H1 (cell line): Measurements from ENCODE around the gene HNF4A. TPM values are rescaled to one million over a fixed set of nuclear protein-coding genes. Genes with fewer than 3 reads are reported as not detected.

Experiments used
- CTCF ChIA-PET: fragments of 300-600 bp; sonication (Branson Sonifier 250); formaldehyde crosslinking; loops from one replicate; lab custom pipeline; 2021; ENCODE audit not compliant: partially characterized antibody; lab: Charles Lee
- POLR2A ChIA-PET: fragments of 300-600 bp; sonication (Branson Sonifier 250); formaldehyde crosslinking; loops from one replicate; lab custom pipeline; 2021; ENCODE audit warnings: inconsistent platforms; ENCODE audit not compliant: partially characterized antibody; lab: Charles Lee
- DNase-seq, 2 experiments: peaks; one replicate each; pipeline versions ENCODE4 v3.0.0 to v3.0.0-alpha.2; 2010 to 2022; ENCODE audit warnings: low spot score in 2 of 2, low read depth in 1 of 2, mixed read lengths in 1 of 2
- FAIRE-seq: peaks from 2 replicates; lab custom pipeline; 2011; peaks lifted over from hg19 to GRCh38; lab: Jason Lieb, UNC
- H2AFZ ChIP-seq: 2 replicates; pipeline ENCODE4 v1.8.1; 2012; ENCODE audit warnings: low read length, inconsistent platforms
- H2AK5ac ChIP-seq: 2 replicates; pipeline ENCODE4 v1.6.1; 2013; ENCODE audit warnings: low read depth, low read length
- H2BK120ac ChIP-seq: replicated peaks from 2 replicates; pipeline ENCODE3; 2013; ENCODE audit warnings: low read depth, low read length, inconsistent platforms
- H2BK12ac ChIP-seq: 2 replicates; pipeline ENCODE4 v1.6.1; 2013; ENCODE audit warnings: low read depth, low read length
- H2BK15ac ChIP-seq: 2 replicates; pipeline ENCODE4 v1.6.1; 2013; ENCODE audit warnings: low read length
- H2BK20ac ChIP-seq: 2 replicates; pipeline ENCODE4 v1.6.1; 2013; ENCODE audit warnings: low read length
- H2BK5ac ChIP-seq: 2 replicates; pipeline ENCODE4 v1.6.1; 2013; ENCODE audit warnings: low read depth, low read length
- H3K14ac ChIP-seq: 2 replicates; pipeline ENCODE4 v1.6.1; 2013; ENCODE audit warnings: inconsistent platforms; ENCODE audit not compliant: insufficient read length
- H3K18ac ChIP-seq: 2 replicates; pipeline ENCODE4 v1.6.1; 2013; ENCODE audit warnings: low read length; ENCODE audit errors: extremely low read depth
- H3K23ac ChIP-seq: 2 replicates; pipeline ENCODE4 v1.6.1; 2013; ENCODE audit warnings: inconsistent platforms; ENCODE audit not compliant: insufficient read length
- H3K23me2 ChIP-seq: 2 replicates; pipeline ENCODE4 v1.6.1; 2013; ENCODE audit warnings: low read depth, low read length
- H3K27ac ChIP-seq: 2 replicates; pipeline ENCODE4 v1.6.1; 2011; ENCODE audit warnings: low read depth, low read length, inconsistent platforms
- H3K27me3 ChIP-seq, 4 experiments: replicated peaks in 1 of 4; 1 replicate in 1 of 4; 2 replicates in 3 of 4; pipeline versions ENCODE4 v1.6.1 to v1.8.1; 2011 to 2013; ENCODE audit warnings: low read length in 3 of 4, mild to moderate bottlenecking in 3 of 4, inconsistent platforms in 2 of 4, mixed read lengths in 2 of 4, moderate library complexity in 1 of 4; ENCODE audit not compliant: control insufficient read depth in 3 of 4, insufficient read depth in 3 of 4; ENCODE audit errors: extremely low read depth in 1 of 4
- H3K36me3 ChIP-seq, 4 experiments: 2 replicates each; pipeline versions ENCODE4 v1.6.1 to v1.8.1; 2011 to 2013; ENCODE audit warnings: mild to moderate bottlenecking in 4 of 4, low read length in 3 of 4, moderate library complexity in 2 of 4, control low read depth in 1 of 4, inconsistent platforms in 1 of 4; ENCODE audit not compliant: insufficient read depth in 4 of 4, control insufficient read depth in 2 of 4
- H3K4ac ChIP-seq: replicated peaks from 2 replicates; pipeline ENCODE3; 2013; ENCODE audit warnings: low read length, low read depth, mixed read lengths, inconsistent platforms; ENCODE audit not compliant: insufficient read length
- H3K4me1 ChIP-seq, 4 experiments: replicated peaks in 1 of 4; 1 replicate in 1 of 4; 2 replicates in 3 of 4; pipeline versions ENCODE4 v1.6.1 to v1.8.1; 2011 to 2013; ENCODE audit warnings: low read length in 3 of 4, inconsistent platforms in 2 of 4, mixed read lengths in 1 of 4; ENCODE audit not compliant: insufficient read depth in 4 of 4, control insufficient read depth in 3 of 4
- H3K4me2 ChIP-seq, 2 experiments: 2 replicates each; pipeline versions ENCODE4 v1.6.1 to v1.8.1; 2011 to 2013; ENCODE audit warnings: low read depth in 2 of 2, low read length in 2 of 2, control low read depth in 1 of 2, inconsistent platforms in 1 of 2, mild to moderate bottlenecking in 1 of 2; ENCODE audit not compliant: insufficient read depth in 1 of 2
- H3K4me3 ChIP-seq, 4 experiments: fragments of 200-600, 300-600 bp in 1 of 4; sonication (generic), shearing (Covaris generic), sonication (Bioruptor Twin) in 1 of 4; 2 replicates each; pipeline versions ENCODE4 v1.5.1 to v1.8.1; 2011 to 2016; ENCODE audit warnings: low read length in 4 of 4, low read depth in 3 of 4, control low read depth in 2 of 4, inconsistent platforms in 2 of 4, mild to moderate bottlenecking in 2 of 4, mixed read lengths in 1 of 4, moderate library complexity in 1 of 4; ENCODE audit not compliant: insufficient read depth in 2 of 4; ENCODE audit errors: extremely low read depth in 1 of 4
- H3K56ac ChIP-seq: replicated peaks from 2 replicates; pipeline ENCODE3; 2013; ENCODE audit warnings: low read depth, mild to moderate bottlenecking, mixed read lengths, low read length, inconsistent platforms; ENCODE audit not compliant: insufficient read length
- H3K79me1 ChIP-seq: 2 replicates; pipeline ENCODE4 v1.6.1; 2013; ENCODE audit warnings: low read depth, low read length, control low read depth
- H3K79me2 ChIP-seq, 2 experiments: 2 replicates each; pipeline versions ENCODE4 v1.6.1 to v1.8.1; 2012 to 2013; ENCODE audit warnings: low read length in 2 of 2, mild to moderate bottlenecking in 2 of 2, inconsistent platforms in 1 of 2; ENCODE audit not compliant: insufficient read depth in 2 of 2, control insufficient read depth in 1 of 2
- H3K9ac ChIP-seq, 4 experiments: replicated peaks in 1 of 4; 1 replicate in 1 of 4; 2 replicates in 3 of 4; pipeline versions ENCODE4 v1.6.1 to v1.8.1; 2011 to 2013; ENCODE audit warnings: low read depth in 3 of 4, low read length in 3 of 4, control low read depth in 2 of 4, mild to moderate bottlenecking in 2 of 4, moderate library complexity in 2 of 4, inconsistent platforms in 1 of 4; ENCODE audit errors: extremely low read depth in 1 of 4
- H3K9me3 ChIP-seq, 2 experiments: 2 replicates each; pipeline versions ENCODE4 v1.6.1 to v1.8.1; 2012 to 2013; ENCODE audit warnings: mild to moderate bottlenecking in 2 of 2, moderate library complexity in 2 of 2, control low read depth in 1 of 2, inconsistent platforms in 1 of 2, low read depth in 1 of 2, low read length in 1 of 2, mixed read lengths in 1 of 2; ENCODE audit not compliant: insufficient read depth in 2 of 2
- H4K20me1 ChIP-seq, 2 experiments: replicated peaks in 1 of 2; 2 replicates each; pipeline versions ENCODE3 to v1.8.1; 2011 to 2013; ENCODE audit warnings: inconsistent platforms in 2 of 2, low read length in 2 of 2, mild to moderate bottlenecking in 1 of 2; ENCODE audit not compliant: insufficient read depth in 2 of 2, control insufficient read depth in 1 of 2
- H4K5ac ChIP-seq: 2 replicates; pipeline ENCODE4 v1.6.1; 2013; ENCODE audit warnings: low read length, low read depth, mixed read lengths, inconsistent platforms; ENCODE audit not compliant: insufficient read length
- H4K8ac ChIP-seq: 2 replicates; pipeline ENCODE4 v1.8.0; 2013; ENCODE audit warnings: mild to moderate bottlenecking, moderate library complexity, low read length, inconsistent platforms; ENCODE audit not compliant: insufficient read depth; ENCODE audit errors: extremely low read depth
- H4K91ac ChIP-seq: replicated peaks from 2 replicates; pipeline ENCODE3; 2013; ENCODE audit warnings: low read length, mixed read lengths, inconsistent platforms; ENCODE audit not compliant: insufficient read length
- BCL11A ChIP-seq, 2 experiments: IDR thresholded peaks; one replicate each; pipeline ENCODE4 v1.6.1; 2011; ENCODE audit warnings: low read depth in 2 of 2, low read length in 2 of 2, mild to moderate bottlenecking in 2 of 2
- KDM4A ChIP-seq: IDR thresholded peaks from one replicate; pipeline ENCODE4 v1.7.1; 2012; ENCODE audit warnings: low read depth, mild to moderate bottlenecking, moderate library complexity, low read length, inconsistent platforms; ENCODE audit not compliant: severe bottlenecking
- KDM5A ChIP-seq: fragments of 200-600 bp; IDR thresholded peaks from 2 replicates; pipeline ENCODE4 v1.7.1; 2012; ENCODE audit warnings: mild to moderate bottlenecking, low read length, inconsistent platforms, mixed read lengths
- NANOG ChIP-seq: IDR thresholded peaks from 2 replicates; pipeline ENCODE4 v1.6.1; 2011; ENCODE audit warnings: low read length, low read depth, mild to moderate bottlenecking, inconsistent platforms; ENCODE audit not compliant: insufficient read depth, poor library complexity, severe bottlenecking
- RAD21 ChIP-seq, 2 experiments: IDR thresholded peaks in 1 of 2; conservative IDR thresholded peaks in 1 of 2; 2 replicates each; pipeline ENCODE4 v1.6.1; 2011; ENCODE audit warnings: low read depth in 2 of 2, low read length in 2 of 2, improper control_type of control experiment in 1 of 2, inconsistent platforms in 1 of 2, mild to moderate bottlenecking in 1 of 2, moderate library complexity in 1 of 2
- SRF ChIP-seq: IDR thresholded peaks from 2 replicates; pipeline ENCODE4 v1.6.1; 2011; ENCODE audit warnings: mild to moderate bottlenecking, low read depth, low read length, moderate library complexity
- TAF1 ChIP-seq: IDR thresholded peaks from 2 replicates; pipeline ENCODE4 v1.6.1; 2011; ENCODE audit warnings: mild to moderate bottlenecking, low read depth, low read length
- WGBS, 2 experiments: shearing (Covaris generic) in 1 of 2; methylation state at CpG; one replicate each; pipeline versions ENCODE4 v1.1.6 to v1.1.7; 2013 to 2015; ENCODE audit warnings: low lambda C conversion rate in 2 of 2, mixed read lengths in 2 of 2, inconsistent platforms in 1 of 2, low coverage in 1 of 2, missing lambda C conversion rate in 1 of 2; ENCODE audit not compliant: insufficient replicate concordance in 2 of 2, insufficient coverage in 1 of 2, insufficient read length in 1 of 2; ENCODE audit errors: extremely low coverage in 1 of 2, missing lambda C conversion rate in 1 of 2; 5-methylcytosine and 5-hydroxymethylcytosine counted together
- polyA plus RNA-seq, 7 experiments: library from polyadenylated mRNA; depleted of rRNA in 3 of 7; stranded (reverse) in 5 of 7; unstranded in 2 of 7; fragments of >200 nt in 5 of 7; fragments of 200-250 nt in 2 of 7; gene quantifications; 1 replicate in 5 of 7; 2 replicates in 1 of 7; 4 replicates in 1 of 7; pipeline versions ENCODE4 v1.2.1 to v1.2.3, GENCODE V29; 2011 to 2013; ENCODE audit warnings: missing spikeins in 2 of 7, mixed read lengths in 2 of 7
- total RNA-seq: library from RNA; stranded (reverse); fragmentation: NEBNext Ultra II Directional; extraction: Animal tissue kit (Norgen Biotek cat#: 25700); gene quantifications from 2 replicates; pipeline ENCODE4 v1.2.1, GENCODE V29; 2021
- TF ChIP-seq, protein P1 (sequence below): IDR thresholded peaks from 2 replicates; pipeline ENCODE4 v1.6.1; 2012; ENCODE audit warnings: inconsistent platforms
- TF ChIP-seq, protein P2 (sequence below), 3 experiments: IDR thresholded peaks; 1 replicate in 2 of 3; 2 replicates in 1 of 3; pipeline versions ENCODE4 v1.5.1 to v1.6.1; 2011; ENCODE audit warnings: low read length in 3 of 3, mild to moderate bottlenecking in 3 of 3, inconsistent platforms in 2 of 3, low read depth in 1 of 3, moderate library complexity in 1 of 3; ENCODE audit not compliant: insufficient read depth in 1 of 3; ENCODE audit errors: control extremely low read depth in 1 of 3

HNF4A gene
- total and polyA plus RNA-seq, 2 of the 8 experiments (the other 6 are each of a cell fraction or from before 2014, with no cell fraction given): 0.03 TPM; not detected in 1

DNA sequence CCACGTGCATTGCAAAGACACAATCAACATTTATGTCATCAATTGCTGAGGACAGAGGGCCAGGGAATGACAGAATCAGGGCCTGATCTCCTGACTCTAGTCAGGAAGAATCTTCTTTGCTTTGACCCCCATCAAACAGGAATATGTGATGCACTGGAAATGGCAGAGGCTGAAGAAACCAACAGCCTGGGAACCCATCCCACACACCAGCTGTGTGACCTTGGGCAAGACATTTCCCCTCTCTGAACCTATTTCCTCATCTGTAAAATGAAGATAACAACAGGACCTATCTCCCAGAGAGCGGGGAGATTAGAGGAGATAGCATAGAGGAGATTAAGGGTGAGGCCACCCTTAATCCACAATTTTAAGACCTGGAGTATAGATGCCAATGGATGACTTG lies 1.5 kb downstream of the HNF4A start:
- Histone ChIP-seq H2BK120ac (no peak overlapping the region), H3K79me2 (no peaks in the 10 kb centered on the region), H3K18ac (no peak overlapping the region), H4K91ac (no peak overlapping the region), H2BK12ac (no peak overlapping the region), H3K36me3 (no peaks in the 10 kb centered on the region), H2BK20ac (no peak overlapping the region), H3K56ac (no peak overlapping the region), H3K23me2 (peaks cover 5% of the 10 kb centered on the region; the same call in 1 of the 2 replicates), H4K20me1 (no peaks in the 10 kb centered on the region), H4K5ac (no peak overlapping the region), H3K9me3 (no peaks in the 10 kb centered on the region), H3K23ac (no peak overlapping the region), H2AFZ (no peak overlapping the region), H3K27ac (no peak overlapping the region), H3K79me1 (no peaks in the 10 kb centered on the region), H3K4ac (no peak overlapping the region), H3K4me3 (no peak overlapping the region), H3K9ac (no peak overlapping the region), H4K8ac (no peak overlapping the region), H3K27me3 (no peaks in the 10 kb centered on the region), H2BK15ac (no peak overlapping the region), H3K4me2 (no peak overlapping the region), H3K14ac (no peak overlapping the region), H2AK5ac (no peak overlapping the region), H2BK5ac (no peak overlapping the region), H3K4me1 (peaks cover 0 to 5% (median 0%) of the 10 kb centered on the region in 4 experiments; a peak in 1 of 7 replicates)
- WGBS, 2 experiments: 95% methylated on average over 2 of the region's 2 CpGs; no CpG with 5 or more reads in 1 of the 2 experiments
- POLR2A ChIA-PET: no interaction called here
- DNase-seq (no peak), FAIRE-seq (no peak)
- CTCF ChIA-PET: no interaction called here
- TF ChIP-seq KDM4A (no peak), TAF1 (no peak), NANOG (no peak), BCL11A (IDR thresholded peaks at IDR 0.05; ENCODE audit: low read depth in 2 of 2, low read length in 2 of 2) (no peak), RAD21 (IDR thresholded peaks at IDR 0.05 in 1 of 2, conservative IDR thresholded peaks at IDR 0.05 in 1 of 2; ENCODE audit: low read depth in 2 of 2, low read length in 2 of 2) (no peak), SRF (no peak), KDM5A (no peak)
- TF ChIP-seq, protein P1, sequence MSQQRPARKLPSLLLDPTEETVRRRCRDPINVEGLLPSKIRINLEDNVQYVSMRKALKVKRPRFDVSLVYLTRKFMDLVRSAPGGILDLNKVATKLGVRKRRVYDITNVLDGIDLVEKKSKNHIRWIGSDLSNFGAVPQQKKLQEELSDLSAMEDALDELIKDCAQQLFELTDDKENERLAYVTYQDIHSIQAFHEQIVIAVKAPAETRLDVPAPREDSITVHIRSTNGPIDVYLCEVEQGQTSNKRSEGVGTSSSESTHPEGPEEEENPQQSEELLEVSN: no peak
- TF ChIP-seq, protein P2, sequence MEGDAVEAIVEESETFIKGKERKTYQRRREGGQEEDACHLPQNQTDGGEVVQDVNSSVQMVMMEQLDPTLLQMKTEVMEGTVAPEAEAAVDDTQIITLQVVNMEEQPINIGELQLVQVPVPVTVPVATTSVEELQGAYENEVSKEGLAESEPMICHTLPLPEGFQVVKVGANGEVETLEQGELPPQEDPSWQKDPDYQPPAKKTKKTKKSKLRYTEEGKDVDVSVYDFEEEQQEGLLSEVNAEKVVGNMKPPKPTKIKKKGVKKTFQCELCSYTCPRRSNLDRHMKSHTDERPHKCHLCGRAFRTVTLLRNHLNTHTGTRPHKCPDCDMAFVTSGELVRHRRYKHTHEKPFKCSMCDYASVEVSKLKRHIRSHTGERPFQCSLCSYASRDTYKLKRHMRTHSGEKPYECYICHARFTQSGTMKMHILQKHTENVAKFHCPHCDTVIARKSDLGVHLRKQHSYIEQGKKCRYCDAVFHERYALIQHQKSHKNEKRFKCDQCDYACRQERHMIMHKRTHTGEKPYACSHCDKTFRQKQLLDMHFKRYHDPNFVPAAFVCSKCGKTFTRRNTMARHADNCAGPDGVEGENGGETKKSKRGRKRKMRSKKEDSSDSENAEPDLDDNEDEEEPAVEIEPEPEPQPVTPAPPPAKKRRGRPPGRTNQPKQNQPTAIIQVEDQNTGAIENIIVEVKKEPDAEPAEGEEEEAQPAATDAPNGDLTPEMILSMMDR (IDR thresholded peaks at IDR 0.05; ENCODE audit: control extremely low read depth in 1 of 3, insufficient read depth in 1 of 3, low read depth in 1 of 3, low read length in 3 of 3): no peak
